ENCODE results near the gene DSC3. TPM values are rescaled to one million over a fixed set of nuclear protein-coding genes. Genes with fewer than 3 reads are reported as not detected.

The DSC3 gene
- 0.85 TPM for total RNA-seq

GRCh38 chr18:31042406-31043181 is at the start of gene DSC3:
TSS of gene DSC3 (minus strand) at chr18:31042742. CDS start at chr18:31042660, 82 bp downstream.
- H3K27ac ChIP-seq: no peak within 1 kb of the TSS
- TF ChIP-seq, protein P1, sequence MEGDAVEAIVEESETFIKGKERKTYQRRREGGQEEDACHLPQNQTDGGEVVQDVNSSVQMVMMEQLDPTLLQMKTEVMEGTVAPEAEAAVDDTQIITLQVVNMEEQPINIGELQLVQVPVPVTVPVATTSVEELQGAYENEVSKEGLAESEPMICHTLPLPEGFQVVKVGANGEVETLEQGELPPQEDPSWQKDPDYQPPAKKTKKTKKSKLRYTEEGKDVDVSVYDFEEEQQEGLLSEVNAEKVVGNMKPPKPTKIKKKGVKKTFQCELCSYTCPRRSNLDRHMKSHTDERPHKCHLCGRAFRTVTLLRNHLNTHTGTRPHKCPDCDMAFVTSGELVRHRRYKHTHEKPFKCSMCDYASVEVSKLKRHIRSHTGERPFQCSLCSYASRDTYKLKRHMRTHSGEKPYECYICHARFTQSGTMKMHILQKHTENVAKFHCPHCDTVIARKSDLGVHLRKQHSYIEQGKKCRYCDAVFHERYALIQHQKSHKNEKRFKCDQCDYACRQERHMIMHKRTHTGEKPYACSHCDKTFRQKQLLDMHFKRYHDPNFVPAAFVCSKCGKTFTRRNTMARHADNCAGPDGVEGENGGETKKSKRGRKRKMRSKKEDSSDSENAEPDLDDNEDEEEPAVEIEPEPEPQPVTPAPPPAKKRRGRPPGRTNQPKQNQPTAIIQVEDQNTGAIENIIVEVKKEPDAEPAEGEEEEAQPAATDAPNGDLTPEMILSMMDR (IDR thresholded peaks at IDR 0.05): no peak
- intact Hi-C loops (cut with DNase I): no loop called here

GRCh38 chr18:31091350-31091749 is 48.8 kb upstream of the DSC3 start:
- H3K4me3 ChIP-seq: no peak overlapping the region
- no peaks in the 10 kb centered on the region for H3K9me3 ChIP-seq
- no peak overlapping the region for H3K27ac ChIP-seq
- intact Hi-C loops (cut with DNase I): no loop called here
- H3K27me3 ChIP-seq: no peaks in the 10 kb centered on the region
- H3K36me3 ChIP-seq: no peaks in the 10 kb centered on the region
- H3K4me1 ChIP-seq: no peaks in the 10 kb centered on the region
- DNase-seq (ENCODE audit: low spot score in 2 of 2): no peak
- TF ChIP-seq, protein P1 (IDR thresholded peaks at IDR 0.05): no peak

More at GRCh38 chr18:31042406-31043181, at the start of gene DSC3:
- Histone ChIP-seq H3K4me3 (peak within 1 kb of the TSS; percentile 30 to 50), H3K27me3 (peaks cover 11% of the 10 kb centered on the region), H3K9me3 (no peaks in the 10 kb centered on the region), H3K36me3 (no peaks in the 10 kb centered on the region), H3K4me1 (no peaks in the 10 kb centered on the region)
- DNase-seq (ENCODE audit: low spot score in 2 of 2): no peak

- TF ChIP-seq, protein P1 (IDR thresholded peaks at IDR 0.05): no peak
- Histone ChIP-seq H3K36me3 (no peaks in the 10 kb centered on the region), H3K9me3 (no peaks in the 10 kb centered on the region), H3K27me3 (no peaks in the 10 kb centered on the region), H3K27ac (no peak overlapping the region), H3K4me3 (no peak overlapping the region), H3K4me1 (no peaks in the 10 kb centered on the region)
- DNase-seq (ENCODE audit: low spot score in 2 of 2): no peak
- intact Hi-C loops (cut with DNase I): no loop called here
Observed at GRCh38 chr18:31088532-31088931, 46.0 kb upstream of the DSC3 start.

DNA sequence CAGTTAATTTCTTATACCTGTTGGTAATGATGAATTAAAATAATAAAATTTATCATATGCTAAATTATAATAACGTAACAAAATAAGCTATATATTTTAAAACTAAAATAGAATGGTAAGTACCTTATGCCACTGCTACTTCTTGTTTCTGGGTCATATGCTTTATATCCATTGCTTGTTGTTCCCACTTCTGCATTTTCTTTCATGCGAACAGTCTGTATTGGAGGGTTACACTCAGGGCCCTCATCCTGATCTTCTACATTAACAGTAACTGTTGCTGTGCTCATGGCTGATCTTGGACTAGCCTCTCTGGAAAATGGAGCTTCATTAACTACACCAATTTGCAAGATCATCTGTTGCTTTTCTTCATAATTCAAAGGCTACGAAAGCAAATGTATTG is 37.4 kb upstream of the DSC3 start:
- intact Hi-C loops (cut with DNase I): no loop called here
- no peaks in the 10 kb centered on the region for H3K36me3 ChIP-seq

DNA sequence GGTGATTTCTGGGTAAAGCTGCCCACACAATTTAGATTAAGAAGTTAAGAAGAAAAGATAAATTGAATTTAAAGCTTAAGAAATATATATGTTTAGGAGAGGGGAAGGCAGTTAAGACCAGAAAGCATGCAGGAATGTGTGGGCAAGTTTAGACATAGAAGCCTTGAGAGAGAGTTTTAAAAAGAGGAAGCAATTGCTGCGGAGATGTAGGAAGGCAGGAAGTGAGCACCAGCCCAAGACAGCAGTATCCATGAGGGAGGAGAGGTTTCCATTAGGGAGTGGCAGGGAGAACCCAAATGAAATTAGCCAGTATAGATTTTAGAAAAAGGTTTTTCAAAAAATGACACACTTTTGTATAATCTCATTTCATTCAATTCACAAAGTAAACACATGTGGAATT is 35.3 kb upstream of the DSC3 start:
- Histone ChIP-seq H3K4me3 (no peak overlapping the region), H3K9me3 (no peaks in the 10 kb centered on the region), H3K36me3 (no peaks in the 10 kb centered on the region), H3K27me3 (no peaks in the 10 kb centered on the region), H3K4me1 (no peaks in the 10 kb centered on the region), H3K27ac (no peak overlapping the region)
- intact Hi-C loops (cut with DNase I): no loop called here
- no peak for DNase-seq (ENCODE audit: low spot score in 2 of 2)
- TF ChIP-seq, protein P1 (IDR thresholded peaks at IDR 0.05): no peak

More for the DNA sequence above, 37.4 kb upstream of the DSC3 start:
- no peaks in the 10 kb centered on the region for H3K4me1 ChIP-seq
- no peaks in the 10 kb centered on the region for H3K27me3 ChIP-seq
- no peak overlapping the region for H3K27ac ChIP-seq
- TF ChIP-seq, protein P1 (IDR thresholded peaks at IDR 0.05): no peak
- no peaks in the 10 kb centered on the region for H3K9me3 ChIP-seq
- no peak overlapping the region for H3K4me3 ChIP-seq
- no peak for DNase-seq (ENCODE audit: low spot score in 2 of 2)

Measured in ascending aorta (tissue), 2 donors.